ENCODE results near the gene COA3. TPM values are rescaled to one million over a fixed set of nuclear protein-coding genes. Genes with fewer than 3 reads are reported as not detected.
A peak's percentile ranks its signal among the peaks of the same experiment; 100 is the strongest.

The COA3 gene
- total and polyA plus RNA-seq, 12 donors: 56.1 to 142 (median 75.4) TPM

GRCh38 chr17:42797067-42798007 lies 1.2 kb downstream of the COA3 start:
- TF ChIP-seq, protein P1, sequence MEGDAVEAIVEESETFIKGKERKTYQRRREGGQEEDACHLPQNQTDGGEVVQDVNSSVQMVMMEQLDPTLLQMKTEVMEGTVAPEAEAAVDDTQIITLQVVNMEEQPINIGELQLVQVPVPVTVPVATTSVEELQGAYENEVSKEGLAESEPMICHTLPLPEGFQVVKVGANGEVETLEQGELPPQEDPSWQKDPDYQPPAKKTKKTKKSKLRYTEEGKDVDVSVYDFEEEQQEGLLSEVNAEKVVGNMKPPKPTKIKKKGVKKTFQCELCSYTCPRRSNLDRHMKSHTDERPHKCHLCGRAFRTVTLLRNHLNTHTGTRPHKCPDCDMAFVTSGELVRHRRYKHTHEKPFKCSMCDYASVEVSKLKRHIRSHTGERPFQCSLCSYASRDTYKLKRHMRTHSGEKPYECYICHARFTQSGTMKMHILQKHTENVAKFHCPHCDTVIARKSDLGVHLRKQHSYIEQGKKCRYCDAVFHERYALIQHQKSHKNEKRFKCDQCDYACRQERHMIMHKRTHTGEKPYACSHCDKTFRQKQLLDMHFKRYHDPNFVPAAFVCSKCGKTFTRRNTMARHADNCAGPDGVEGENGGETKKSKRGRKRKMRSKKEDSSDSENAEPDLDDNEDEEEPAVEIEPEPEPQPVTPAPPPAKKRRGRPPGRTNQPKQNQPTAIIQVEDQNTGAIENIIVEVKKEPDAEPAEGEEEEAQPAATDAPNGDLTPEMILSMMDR (IDR thresholded peaks at IDR 0.05): no peak
- intact Hi-C loops (cut with DNase I): loop anchor here in 1 of 10 donors (10.0 kb wide), 1 partner anchor 193 kb away; the partner anchor contains the start of genes RETREG3 and TUBG1
- ATAC-seq (no peak), DNase-seq (no peak)
- Histone ChIP-seq H3K4me3 (peak overlapping the region; percentile 68 to 96 (median 88)), H3K36me3 (peaks cover 0 to 19% (median 4%) of the 10 kb centered on the region in 9 donors), H3K27me3 (no peaks in the 10 kb centered on the region), H3K4me1 (peaks cover 0 to 23% (median 17%) of the 10 kb centered on the region in 9 donors), H3K9me3 (no peaks in the 10 kb centered on the region), H3K27ac (peak overlapping the region in 4 of 10 donors; percentile 77 to 91 (median 82))
- WGBS, 2 donors: 81 to 86% methylated on average over 10 of the region's 10 CpGs

- TF ChIP-seq, protein P1 (IDR thresholded peaks at IDR 0.05): no peak
- Histone ChIP-seq H3K9me3 (no peaks in the 10 kb centered on the region), H3K4me3 (no peak overlapping the region), H3K27me3 (no peaks in the 10 kb centered on the region), H3K36me3 (peaks cover 0 to 19% (median 4%) of the 10 kb centered on the region in 9 donors), H3K27ac (no peak overlapping the region), H3K4me1 (peaks cover 0 to 23% (median 17%) of the 10 kb centered on the region in 9 donors)
- intact Hi-C loops (cut with DNase I): loop anchor here in 1 of 10 donors (10.0 kb wide), 1 partner anchor 191 kb away; the partner anchor contains the start of genes RETREG3 and TUBG1
- no peak for DNase-seq
- 87 to 92% methylated on average over 18 of the region's 18 CpGs for WGBS, 2 donors
- ATAC-seq: no peak
These were observed 2.3 kb downstream of the COA3 start for GRCh38 chr17:42796066-42796758.

DNA sequence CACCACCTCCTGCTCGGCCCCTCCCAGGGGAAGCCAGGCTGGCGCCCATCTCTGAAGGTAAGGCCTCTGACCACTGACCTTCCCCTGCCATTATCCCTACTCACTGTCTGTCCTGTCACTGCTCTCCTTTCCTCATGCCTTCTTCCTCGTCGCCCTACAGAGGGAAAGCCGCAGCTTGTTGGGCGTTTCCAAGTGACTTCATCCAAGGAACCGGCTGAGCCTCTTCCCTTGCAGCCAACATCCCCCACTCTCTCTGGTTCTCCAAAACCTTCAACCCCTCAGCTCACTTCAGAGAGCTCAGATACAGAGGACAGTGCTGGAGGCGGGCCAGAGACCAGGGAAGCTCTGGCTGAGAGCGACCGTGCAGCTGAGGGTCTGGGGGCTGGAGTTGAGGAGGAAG lies 3.0 kb downstream of the COA3 start:
- TF ChIP-seq, protein P1 (IDR thresholded peaks at IDR 0.05): no peak
- intact Hi-C loops (cut with DNase I): loop anchor here in 1 of 10 donors (10.0 kb wide), 1 partner anchor 191 kb away; the partner anchor contains the start of genes RETREG3 and TUBG1
- H3K27me3 ChIP-seq: no peaks in the 10 kb centered on the region
- peaks cover 0 to 19% (median 4%) of the 10 kb centered on the region in 9 donors for H3K36me3 ChIP-seq
- peaks cover 0 to 23% (median 17%) of the 10 kb centered on the region in 9 donors for H3K4me1 ChIP-seq
- DNase-seq: no peak
- 88 to 91% methylated on average over 10 of the region's 10 CpGs for WGBS, 2 donors
- no peak overlapping the region for H3K27ac ChIP-seq
- no peak for ATAC-seq
- H3K9me3 ChIP-seq: no peaks in the 10 kb centered on the region
- no peak overlapping the region for H3K4me3 ChIP-seq

- H3K4me1 ChIP-seq: peaks cover 0 to 23% (median 17%) of the 10 kb centered on the region in 9 donors
- no peak for ATAC-seq
- DNase-seq: no peak
- TF ChIP-seq, protein P1 (IDR thresholded peaks at IDR 0.05): no peak
- peaks cover 0 to 19% (median 4%) of the 10 kb centered on the region in 9 donors for H3K36me3 ChIP-seq
- peaks cover 0 to 3% (median 0%) of the 10 kb centered on the region in 7 donors for H3K27me3 ChIP-seq
- H3K9me3 ChIP-seq: no peaks in the 10 kb centered on the region
- intact Hi-C loops (cut with DNase I): loop anchor here in 1 of 10 donors (10.0 kb wide), 1 partner anchor 190 kb away; the partner anchor contains the start of genes RETREG3 and TUBG1
- H3K4me3 ChIP-seq: no peak overlapping the region
- H3K27ac ChIP-seq: no peak overlapping the region
- WGBS, 2 donors: 72 to 74% methylated on average over 4 of the region's 4 CpGs
These were observed 3.4 kb downstream of the COA3 start for GRCh38 chr17:42795061-42795460.

All from heart right ventricle (tissue), 16 donors.